T-cell (primary cell): ENCODE measurements around the gene PHC2. TPM values are rescaled to one million over a fixed set of nuclear protein-coding genes. Genes with fewer than 3 reads are reported as not detected.

Experiments
- ATAC-seq, 4 experiments: fragments of 200-7000 bp in 3 of 4; fragments of 150-1000 bp in 1 of 4; cut with Tn5 transposase; replicated peaks in 1 of 4; 1 replicate in 3 of 4; 2 replicates in 1 of 4; pipeline ENCODE4 v1.10.0; 2021; ENCODE audit warnings: moderate library complexity in 3 of 4, mild to moderate bottlenecking in 2 of 4, moderate number of reproducible peaks in 1 of 4
- CTCF ChIA-PET, 2 donors: fragments of 300-600 bp; sonication (Branson Sonifier 250); formaldehyde crosslinking; loops; one replicate each; lab custom pipeline; 2022; ENCODE audit warnings: antibody characterized with exemption in 2 of 2; lab: Charles Lee
- POLR2A ChIA-PET, 2 donors: fragments of 300-600 bp; sonication (Branson Sonifier 250); formaldehyde crosslinking; loops; one replicate each; lab custom pipeline; 2022; ENCODE audit warnings: antibody characterized with exemption in 2 of 2; lab: Charles Lee
- DNase-seq, 35 experiments: peaks; one replicate each; pipeline versions ENCODE4 v3.0.0 to v3.0.0-alpha.2; 2013 to 2023
- H3K27ac ChIP-seq: one replicate; pipeline ENCODE4 v1.5.1; 2013; ENCODE audit warnings: low read length
- H3K27me3 ChIP-seq, 2 experiments: replicated peaks in 1 of 2; 1 replicate in 1 of 2; 2 replicates in 1 of 2; pipeline versions ENCODE4 v1.6.1 to v1.7.0; 2013; ENCODE audit warnings: low read length in 1 of 2, mixed read lengths in 1 of 2; ENCODE audit not compliant: control insufficient read depth in 2 of 2, insufficient read depth in 2 of 2; ENCODE audit errors: extremely low read depth in 1 of 2
- H3K36me3 ChIP-seq, 2 donors: 1 replicate in 1 of 2; 2 replicates in 1 of 2; pipeline versions ENCODE4 v1.6.1 to v1.7.0; 2013; ENCODE audit warnings: low read length in 1 of 2; ENCODE audit not compliant: control insufficient read depth in 2 of 2, insufficient read depth in 1 of 2; ENCODE audit errors: extremely low read depth in 1 of 2
- H3K4me1 ChIP-seq, 2 experiments: 1 replicate in 1 of 2; 2 replicates in 1 of 2; pipeline versions ENCODE4 v1.6.1 to v1.7.0; 2013; ENCODE audit warnings: low read length in 2 of 2, mixed read lengths in 1 of 2; ENCODE audit not compliant: insufficient read depth in 2 of 2, control insufficient read depth in 1 of 2; ENCODE audit errors: extremely low read depth in 1 of 2
- H3K4me3 ChIP-seq, 2 donors: 1 replicate in 1 of 2; 2 replicates in 1 of 2; pipeline versions ENCODE4 v1.5.1 to v1.7.0; 2013; ENCODE audit warnings: mild to moderate bottlenecking in 2 of 2, low read length in 1 of 2, moderate library complexity in 1 of 2; ENCODE audit not compliant: control insufficient read depth in 1 of 2; ENCODE audit errors: extremely low read depth in 1 of 2
- H3K9me3 ChIP-seq: 2 replicates; pipeline ENCODE4 v1.7.0; 2013
- H3K27ac Mint-ChIP-seq, 2 donors: one replicate each; pipeline ENCODE4 v1.8.0; 2020 to 2021; ENCODE audit warnings: mild to moderate bottlenecking in 2 of 2, mixed read lengths in 2 of 2
- H3K27me3 Mint-ChIP-seq, 2 donors: one replicate each; pipeline ENCODE4 v1.8.0; 2021 to 2022; ENCODE audit warnings: mixed read lengths in 2 of 2
- H3K36me3 Mint-ChIP-seq: one replicate; pipeline ENCODE4 v1.8.0; 2021; ENCODE audit warnings: mixed read lengths
- H3K4me1 Mint-ChIP-seq, 3 donors: one replicate each; pipeline ENCODE4 v1.8.0; 2020 to 2022; ENCODE audit warnings: mixed read lengths in 3 of 3, mild to moderate bottlenecking in 1 of 3
- H3K4me3 Mint-ChIP-seq, 3 donors: one replicate each; pipeline ENCODE4 v1.8.0; 2020 to 2022; ENCODE audit warnings: mild to moderate bottlenecking in 3 of 3, mixed read lengths in 3 of 3, moderate library complexity in 3 of 3
- H3K9me3 Mint-ChIP-seq, 3 donors: one replicate each; pipeline ENCODE4 v1.8.0; 2020 to 2022; ENCODE audit warnings: mixed read lengths in 3 of 3
- WGBS: methylation state at CpG from one replicate; pipeline ENCODE4 v1.1.5; 2013; ENCODE audit warnings: missing lambda C conversion rate; ENCODE audit not compliant: insufficient coverage; 5-methylcytosine and 5-hydroxymethylcytosine counted together
- total RNA-seq, 35 experiments: library from RNA in 6 of 35; stranded (reverse) in 6 of 35; fragments of 120-200 nt in 1 of 35; gene quantifications; one replicate each; pipeline versions ENCODE4 v1.2.1 to v1.2.4 and lab custom pipeline; 2013 to 2026

The PHC2 gene
- total RNA-seq, 5 donors from 2014 or later (not counting 1 experiment from before 2014, with no cell fraction given) = 29.7 to 39.3 (median 37.9) TPM

- POLR2A ChIA-PET = no interaction called here
- no peaks in the 10 kb centered on the region for H3K9me3 ChIP-seq
Observed at GRCh38 chr1:33470495-33471012, 39.7 kb upstream of the PHC2 start.

GRCh38 chr1:33469691-33470090 is 38.8 kb upstream of the PHC2 start:
- Histone ChIP-seq H3K4me1 (peaks cover 5 to 24% of the 10 kb centered on the region in 2 experiments), H3K4me3 (no peak overlapping the region), H3K36me3 (no peaks in the 10 kb centered on the region), H3K27ac (no peak overlapping the region), H3K9me3 (no peaks in the 10 kb centered on the region), H3K27me3 (no peaks in the 10 kb centered on the region)
- ATAC-seq (no peak), DNase-seq (no peak)
- H3K4me1 Mint-ChIP-seq = peaks cover 29 to 38% (median 31%) of the 10 kb centered on the region in 3 donors
- POLR2A ChIA-PET = no interaction called here
- no CpG with 5 or more reads among the region's 2 CpGs for WGBS
- no peak overlapping the region for H3K27ac Mint-ChIP-seq
- CTCF ChIA-PET = interaction anchor here (0.8 to 1.0 kb wide), 2 partner anchors 30 to 37 kb away, joined by 3 read pairs; no protein-coding TSS in a partner anchor
- H3K27me3 Mint-ChIP-seq = no peaks in the 10 kb centered on the region
- H3K4me3 Mint-ChIP-seq = no peak overlapping the region
- H3K36me3 Mint-ChIP-seq = no peaks in the 10 kb centered on the region
- no peaks in the 10 kb centered on the region for H3K9me3 Mint-ChIP-seq

More at GRCh38 chr1:33470495-33471012, 39.7 kb upstream of the PHC2 start:
- Mint-ChIP-seq H3K27ac (no peak overlapping the region), H3K4me3 (peak overlapping the region; percentile 15 to 26 (median 18)), H3K27me3 (no peaks in the 10 kb centered on the region), H3K4me1 (peaks cover 29 to 38% (median 31%) of the 10 kb centered on the region in 3 donors), H3K36me3 (no peaks in the 10 kb centered on the region), H3K9me3 (no peaks in the 10 kb centered on the region)
- DNase-seq (peak in 32 of 35 experiments; percentile 14 to 73 (median 41)), ATAC-seq (peak; percentile 30 to 47 (median 36))
- no peak overlapping the region for H3K4me3 ChIP-seq
- no peaks in the 10 kb centered on the region for H3K36me3 ChIP-seq
- no peaks in the 10 kb centered on the region for H3K27me3 ChIP-seq
- no peak overlapping the region for H3K27ac ChIP-seq
- WGBS = 2% methylated on average over 8 of the region's 11 CpGs
- CTCF ChIA-PET = interaction anchor here (0.8 to 1.1 kb wide), 3 partner anchors 38 to 175 kb away, joined by 3 to 7 read pairs (median 3); no protein-coding TSS in a partner anchor
- peaks cover 5 to 24% of the 10 kb centered on the region in 2 experiments for H3K4me1 ChIP-seq

GRCh38 chr1:33468967-33469366 is 38.1 kb upstream of the PHC2 start:
- no peaks in the 10 kb centered on the region for H3K27me3 ChIP-seq
- no peak overlapping the region for H3K4me3 ChIP-seq
- WGBS = 100% methylated on average over 2 of the region's 3 CpGs
- H3K36me3 ChIP-seq = no peaks in the 10 kb centered on the region
- H3K9me3 Mint-ChIP-seq = no peaks in the 10 kb centered on the region
- H3K4me3 Mint-ChIP-seq = no peak overlapping the region
- H3K4me1 Mint-ChIP-seq = peaks cover 29 to 38% (median 31%) of the 10 kb centered on the region in 3 donors
- H3K27me3 Mint-ChIP-seq = no peaks in the 10 kb centered on the region
- no peak overlapping the region for H3K27ac ChIP-seq
- ChIA-PET CTCF (interaction anchor here in 1 of 2 donors (1.0 kb wide), 1 partner anchor 29 kb away, joined by 3 read pairs; no protein-coding TSS in a partner anchor), POLR2A (no interaction called here)
- H3K27ac Mint-ChIP-seq = no peak overlapping the region
- no peak for ATAC-seq
- H3K4me1 ChIP-seq = peaks cover 5 to 24% of the 10 kb centered on the region in 2 experiments
- H3K36me3 Mint-ChIP-seq = no peaks in the 10 kb centered on the region
- H3K9me3 ChIP-seq = no peaks in the 10 kb centered on the region
- DNase-seq = no peak

GRCh38 chr1:33468531-33468930 is 37.6 kb upstream of the PHC2 start:
- no peak overlapping the region for H3K4me3 Mint-ChIP-seq
- H3K27me3 ChIP-seq = no peaks in the 10 kb centered on the region
- no peak for ATAC-seq
- no peak overlapping the region for H3K27ac ChIP-seq
- POLR2A ChIA-PET = no interaction called here
- CTCF ChIA-PET = no interaction called here
- no peaks in the 10 kb centered on the region for H3K9me3 ChIP-seq
- H3K4me3 ChIP-seq = no peak overlapping the region
- H3K27ac Mint-ChIP-seq = no peak overlapping the region
- H3K27me3 Mint-ChIP-seq = no peaks in the 10 kb centered on the region
- WGBS = 88% methylated on average over 3 of the region's 4 CpGs
- H3K4me1 Mint-ChIP-seq = peaks cover 28 to 35% (median 29%) of the 10 kb centered on the region in 3 donors
- DNase-seq = no peak
- no peaks in the 10 kb centered on the region for H3K9me3 Mint-ChIP-seq
- H3K36me3 Mint-ChIP-seq = no peaks in the 10 kb centered on the region
- H3K36me3 ChIP-seq = no peaks in the 10 kb centered on the region
- peaks cover 5 to 24% of the 10 kb centered on the region in 2 experiments for H3K4me1 ChIP-seq

GRCh38 chr1:33468011-33468410 is 37.1 kb upstream of the PHC2 start:
- DNase-seq (no peak), ATAC-seq (no peak)
- Histone ChIP-seq H3K36me3 (no peaks in the 10 kb centered on the region), H3K4me1 (peaks cover 5 to 23% of the 10 kb centered on the region in 2 experiments), H3K27me3 (no peaks in the 10 kb centered on the region), H3K9me3 (no peaks in the 10 kb centered on the region), H3K27ac (no peak overlapping the region), H3K4me3 (no peak overlapping the region)
- ChIA-PET POLR2A (no interaction called here), CTCF (no interaction called here)
- Mint-ChIP-seq H3K9me3 (no peaks in the 10 kb centered on the region), H3K27me3 (no peaks in the 10 kb centered on the region), H3K4me3 (no peak overlapping the region), H3K27ac (no peak overlapping the region), H3K36me3 (no peaks in the 10 kb centered on the region), H3K4me1 (peaks cover 23 to 30% (median 24%) of the 10 kb centered on the region in 3 donors)
- WGBS = 67% methylated on average over 3 of the region's 4 CpGs

- H3K4me3 Mint-ChIP-seq = no peak overlapping the region
- 88% methylated on average over 6 of the region's 6 CpGs for WGBS
- Histone ChIP-seq H3K27me3 (no peaks in the 10 kb centered on the region), H3K27ac (no peak overlapping the region), H3K4me1 (peaks cover 0 to 6% of the 10 kb centered on the region in 2 experiments), H3K4me3 (no peak overlapping the region), H3K9me3 (no peaks in the 10 kb centered on the region), H3K36me3 (no peaks in the 10 kb centered on the region)
- no peaks in the 10 kb centered on the region for H3K9me3 Mint-ChIP-seq
- H3K4me1 Mint-ChIP-seq = peaks cover 6 to 12% (median 8%) of the 10 kb centered on the region in 3 donors
- DNase-seq (no peak), ATAC-seq (no peak)
- CTCF ChIA-PET = no interaction called here
- H3K27ac Mint-ChIP-seq = no peak overlapping the region
- no peaks in the 10 kb centered on the region for H3K27me3 Mint-ChIP-seq
- H3K36me3 Mint-ChIP-seq = no peaks in the 10 kb centered on the region
- POLR2A ChIA-PET = no interaction called here
Observed at GRCh38 chr1:33466159-33466558, 35.3 kb upstream of the PHC2 start.
